ENCODE results near the gene CCDC71L.
A peak's percentile ranks its signal among the peaks of the same experiment; 100 is the strongest.
"Not testable (repeated sequence)": the region's sequence is repeated elsewhere in the genome, so short reads cannot be mapped to it uniquely, and the experiment has no call there.

The CCDC71L gene

GRCh38 chr7:106660862-106661720, at the start of gene CCDC71L:
Gene CCDC71L (minus strand): TSS chr7:106661158. CDS start chr7:106660896, 262 bp downstream.
- DNase-seq (ENCODE audit: low spot score): peak; percentile 91

DNA sequence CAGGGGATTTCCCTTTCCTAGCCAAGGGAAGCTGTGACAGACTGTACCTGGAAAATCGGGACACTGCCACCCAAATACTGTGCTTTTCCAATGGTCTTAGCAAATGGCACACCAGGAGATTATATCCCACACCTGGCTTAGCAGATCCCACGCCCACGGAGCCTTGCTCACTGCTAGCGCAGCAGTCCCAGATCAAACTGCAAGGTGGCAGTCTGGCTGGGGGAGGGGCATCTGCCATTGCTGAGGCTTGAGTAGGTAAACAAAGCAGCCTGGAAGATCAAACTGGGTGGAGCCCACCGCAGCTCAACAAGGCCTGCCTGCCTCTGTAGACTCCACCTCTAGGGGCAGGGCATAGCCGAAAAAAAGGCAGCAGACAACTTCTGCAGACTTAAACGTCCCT, 48.6 kb upstream of the CCDC71L start:
- not testable (repeated sequence) for DNase-seq (ENCODE audit: low spot score)

- no peak for DNase-seq (ENCODE audit: low spot score)
Observed at GRCh38 chr7:106704000-106704840, 43.3 kb upstream of the CCDC71L start.

GRCh38 chr7:106693677-106694353, 32.9 kb upstream of the CCDC71L start:
- no peak for DNase-seq (ENCODE audit: low spot score)

GRCh38 chr7:106692450-106693051, 31.6 kb upstream of the CCDC71L start:
- DNase-seq (ENCODE audit: low spot score): no peak

DNA sequence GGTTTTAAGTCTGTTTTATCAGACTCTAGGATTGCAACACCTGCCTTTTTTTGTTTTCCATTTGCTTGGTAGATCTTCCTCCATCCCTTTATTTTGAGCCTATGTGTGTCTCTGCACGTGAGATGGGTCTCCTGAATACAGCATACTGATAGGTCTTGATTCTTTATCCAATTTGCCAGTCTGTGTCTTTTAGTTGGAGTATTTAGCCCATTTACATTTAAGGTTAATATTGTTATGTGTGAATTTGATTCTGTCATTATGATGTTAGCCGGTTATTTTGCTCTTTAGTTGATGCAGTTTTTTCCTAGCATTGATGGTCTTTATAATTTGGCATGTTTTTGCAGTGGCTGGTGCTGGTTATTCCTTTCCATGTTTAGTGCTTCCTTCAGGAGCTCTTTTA, 27.2 kb upstream of the CCDC71L start:
- not testable (repeated sequence) for DNase-seq (ENCODE audit: low spot score)

- no peak for DNase-seq (ENCODE audit: low spot score)
Observed at GRCh38 chr7:106683941-106684340, 23.0 kb upstream of the CCDC71L start.

- DNase-seq (ENCODE audit: low spot score): no peak
Observed at GRCh38 chr7:106681815-106682495, 21.0 kb upstream of the CCDC71L start.

DNA sequence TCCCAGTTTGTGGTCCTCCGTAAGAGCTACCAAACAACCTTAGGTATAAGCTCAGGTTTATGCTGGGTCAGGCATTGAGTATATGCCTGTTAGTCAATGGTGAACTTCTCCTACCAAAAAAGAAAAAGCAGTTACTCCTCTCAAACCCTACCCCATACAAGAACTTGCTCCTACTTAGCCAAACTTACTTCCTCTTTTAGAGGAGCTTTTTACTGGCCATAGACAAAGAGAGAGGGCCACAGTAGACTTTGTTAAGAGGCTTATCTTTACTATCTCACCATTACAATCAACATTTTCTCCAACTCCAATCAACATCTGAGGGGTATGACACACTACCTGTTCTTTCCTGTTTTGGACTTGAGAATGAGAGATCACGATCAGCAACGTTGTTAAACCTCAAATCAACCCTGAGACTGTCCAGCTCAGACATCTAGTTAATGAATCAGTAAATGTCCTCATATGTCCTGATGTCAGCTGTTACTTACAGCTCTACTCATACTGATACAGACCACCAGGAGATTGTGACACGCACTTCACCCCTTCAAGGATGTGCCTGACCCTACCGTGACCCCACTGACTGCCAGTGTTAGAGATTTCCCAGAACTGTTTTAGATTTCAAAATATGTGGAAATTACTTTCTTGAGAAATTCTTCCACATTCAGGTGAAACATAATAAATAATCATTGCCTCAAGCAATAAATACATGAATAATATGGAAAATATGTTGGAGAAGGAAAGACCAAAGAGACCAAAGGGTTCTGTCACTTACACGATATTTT, 18.4 kb upstream of the CCDC71L start:
- no peak for DNase-seq (ENCODE audit: low spot score)

DNA sequence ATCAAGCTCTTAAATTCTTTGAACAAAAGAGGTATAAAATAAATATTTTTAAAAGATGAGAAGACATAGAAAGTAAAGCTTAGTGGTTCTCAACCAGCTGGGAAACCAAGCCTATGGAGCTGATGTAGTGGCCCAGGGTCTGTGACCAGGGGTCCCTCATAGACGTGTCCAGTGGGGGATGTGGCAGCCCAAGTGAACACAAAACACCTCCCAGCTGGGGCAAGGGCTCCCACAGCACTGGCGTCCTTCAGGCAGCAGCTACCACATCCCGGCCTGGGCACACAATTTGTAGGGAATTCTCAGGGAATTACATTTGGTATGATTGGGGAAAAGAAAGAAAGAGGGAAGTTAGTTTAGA, 17.8 kb upstream of the CCDC71L start:
- no peak for DNase-seq (ENCODE audit: low spot score)

GRCh38 chr7:106676506-106676905, 15.5 kb upstream of the CCDC71L start:
- not testable (repeated sequence) for DNase-seq (ENCODE audit: low spot score)

GRCh38 chr7:106673688-106674087, 12.7 kb upstream of the CCDC71L start:
- not testable (repeated sequence) for DNase-seq (ENCODE audit: low spot score)

DNA sequence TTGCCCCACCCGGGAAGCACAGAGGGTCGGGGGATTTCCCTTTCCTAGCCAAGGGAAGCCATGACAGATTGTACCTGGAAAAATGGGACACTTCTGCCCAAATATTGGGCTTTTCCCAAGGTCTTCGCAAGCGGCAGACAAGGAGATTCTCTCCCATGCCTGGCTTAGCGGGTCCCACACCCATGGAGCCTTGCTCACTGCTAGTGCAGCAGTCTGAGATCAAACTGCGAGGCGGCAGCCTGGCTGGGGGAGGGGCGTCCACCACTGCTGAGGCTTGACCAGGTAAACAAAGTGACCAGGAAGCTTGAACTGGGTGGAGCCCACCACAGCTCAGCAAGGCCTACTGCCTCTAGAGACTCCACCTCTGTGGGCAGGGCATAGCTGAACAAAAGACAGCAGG, 11.0 kb upstream of the CCDC71L start:
- DNase-seq (ENCODE audit: low spot score): not testable (repeated sequence)

- DNase-seq (ENCODE audit: low spot score): no peak
Observed at GRCh38 chr7:106671160-106671559, 10.2 kb upstream of the CCDC71L start.

- DNase-seq (ENCODE audit: low spot score): no peak
Observed at GRCh38 chr7:106668861-106669524, 8.0 kb upstream of the CCDC71L start.

GRCh38 chr7:106666353-106666752, 5.4 kb upstream of the CCDC71L start:
- DNase-seq (ENCODE audit: low spot score): no peak

DNA sequence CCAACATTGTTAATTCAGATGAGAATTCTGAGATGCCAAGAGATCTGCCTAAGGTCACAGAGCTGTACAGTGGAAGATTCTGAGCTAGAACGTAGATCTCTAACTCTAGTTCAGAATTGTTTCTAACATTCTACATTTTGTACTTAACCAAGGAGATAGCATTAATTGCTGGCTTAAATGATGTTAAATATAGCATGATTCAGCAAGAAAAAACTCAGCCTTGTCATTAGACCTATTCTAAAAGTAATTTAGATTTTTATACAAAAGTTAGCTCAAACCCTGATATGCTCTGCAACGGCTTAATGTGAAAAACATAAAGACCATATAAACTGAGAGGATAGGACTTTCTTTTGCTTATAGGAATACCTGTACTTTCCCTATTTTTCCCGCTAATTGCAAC, 3.4 kb upstream of the CCDC71L start:
- DNase-seq (ENCODE audit: low spot score): no peak

DNA sequence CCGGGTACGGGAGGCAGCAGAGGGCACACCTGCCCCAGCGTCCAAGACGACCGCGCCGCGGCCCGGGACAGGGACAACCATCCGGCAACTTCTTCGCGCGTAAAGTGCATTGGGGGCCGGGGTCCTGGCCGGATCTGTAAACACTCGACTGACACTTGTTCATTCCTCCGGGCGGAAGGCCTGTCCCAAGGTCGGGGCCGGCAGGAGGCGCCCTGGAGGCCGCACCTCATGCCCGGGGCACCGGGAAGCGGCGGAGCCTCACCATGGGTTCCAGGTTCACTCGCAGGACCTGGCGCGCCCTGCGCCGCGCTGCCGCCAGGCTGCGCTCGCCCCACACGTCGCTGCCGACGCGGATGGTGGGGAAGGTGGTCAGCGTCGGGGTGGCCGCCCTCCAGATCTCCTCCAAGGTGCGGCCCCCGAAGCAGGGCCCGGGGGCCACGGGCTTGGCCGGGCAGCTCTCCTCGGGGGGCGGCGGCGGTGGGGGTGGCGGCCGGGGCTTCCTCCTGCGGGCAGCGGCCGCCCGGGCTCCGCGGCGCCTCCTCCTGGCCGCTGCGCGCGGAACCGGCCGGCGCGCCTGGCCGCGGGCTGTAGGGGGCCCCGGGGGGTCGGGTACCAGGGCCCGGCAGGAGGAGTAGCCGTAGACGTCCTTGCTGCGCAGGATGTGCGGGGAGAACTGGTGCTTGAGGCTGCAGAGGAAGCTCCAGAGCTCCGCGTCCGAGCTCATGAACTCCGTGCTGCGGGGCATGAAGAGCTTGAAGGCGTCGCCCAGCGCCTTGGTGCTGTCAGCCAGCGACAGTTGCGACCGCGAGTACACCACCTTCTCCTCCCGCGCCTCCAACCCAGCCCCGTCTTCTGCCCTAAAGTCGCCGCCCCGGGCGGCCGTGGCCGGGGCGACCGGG, 746 bp downstream of the CCDC71L start:
- peak; percentile 53 for DNase-seq (ENCODE audit: low spot score)
